GM23248 (cell line): ENCODE results near the gene SPPL3.

ENCODE experiments used
- EZH2 ChIP-seq: fragments of 200-600 bp; sonication (generic); IDR thresholded peaks from 2 replicates; pipeline ENCODE4 v1.6.1; 2018; ENCODE audit warnings: antibody characterized with exemption, mild to moderate bottlenecking; ENCODE audit not compliant: insufficient read depth, poor library complexity, severe bottlenecking
- EZH2phosphoT487 ChIP-seq: fragments of 200-600 bp; sonication (generic); IDR thresholded peaks from 2 replicates; pipeline ENCODE4 v1.6.1; 2018; ENCODE audit warnings: antibody characterized with exemption, moderate library complexity, mild to moderate bottlenecking, low read depth; ENCODE audit not compliant: insufficient read depth

DNA sequence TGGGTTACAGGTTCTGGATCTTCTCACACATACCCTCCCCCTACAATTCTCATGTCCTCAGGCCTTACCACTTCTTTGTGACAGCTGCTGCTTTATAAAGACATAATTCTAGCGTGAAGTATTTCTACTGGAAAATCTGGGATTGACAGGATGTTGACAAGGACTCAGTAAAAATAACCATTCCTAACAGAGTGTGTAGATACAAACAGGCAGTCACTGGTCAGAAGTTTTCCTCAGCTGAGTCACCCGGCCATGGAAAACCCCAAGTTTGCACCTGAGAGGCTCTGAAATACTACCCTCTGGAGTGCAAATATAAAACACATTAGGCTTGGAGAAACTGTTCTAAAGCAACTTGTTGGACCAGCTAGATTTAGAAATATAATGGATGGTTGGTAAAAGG is 54.4 kb downstream of the SPPL3 start:
- TF ChIP-seq EZH2 (no peak), EZH2phosphoT487 (no peak)
